GM21390 (cell line): ENCODE measurements around the gene NEUROG1.
"Not testable (repeated sequence)": the region's sequence is repeated elsewhere in the genome, so short reads cannot be mapped to it uniquely, and the experiment has no call there.

Experiments used
- ATAC-seq: cut with Tn5 transposase; IDR thresholded peaks from one replicate; pipeline ENCODE4 v1.9.1; 2021; ENCODE audit not compliant: unreplicated experiment

The NEUROG1 gene

GRCh38 chr5:135537745-135538144, 2.0 kb upstream of the NEUROG1 start:
- no peak for ATAC-seq

GRCh38 chr5:135537271-135537670, 1.5 kb upstream of the NEUROG1 start:
- no peak for ATAC-seq

- ATAC-seq, result no peak
Observed at GRCh38 chr5:135535420-135535819, 344 bp downstream of the NEUROG1 start.

- ATAC-seq, result no peak
Observed at GRCh38 chr5:135534609-135535419, 950 bp downstream of the NEUROG1 start.

GRCh38 chr5:135533794-135534193, 2.0 kb downstream of the NEUROG1 start:
- no peak for ATAC-seq

- ATAC-seq, result no peak
Observed at GRCh38 chr5:135533334-135533733, 2.4 kb downstream of the NEUROG1 start.

GRCh38 chr5:135529576-135529975, 6.2 kb downstream of the NEUROG1 start:
- not testable (repeated sequence) for ATAC-seq

GRCh38 chr5:135526924-135527323, 8.8 kb downstream of the NEUROG1 start:
- no peak for ATAC-seq

GRCh38 chr5:135521964-135522363, 13.8 kb downstream of the NEUROG1 start:
- ATAC-seq, result no peak

GRCh38 chr5:135517631-135518030, 18.1 kb downstream of the NEUROG1 start:
- ATAC-seq, result no peak

- ATAC-seq, result no peak
Observed at GRCh38 chr5:135514116-135514515, 21.6 kb downstream of the NEUROG1 start.

- ATAC-seq, result no peak
Observed at GRCh38 chr5:135511761-135512575, 23.8 kb downstream of the NEUROG1 start.

- ATAC-seq, result no peak
Observed at GRCh38 chr5:135509995-135510394, 25.8 kb downstream of the NEUROG1 start.

- no peak for ATAC-seq
Observed at GRCh38 chr5:135508496-135509005, 27.2 kb downstream of the NEUROG1 start.

GRCh38 chr5:135505973-135506372, 29.8 kb downstream of the NEUROG1 start:
- ATAC-seq, result no peak

GRCh38 chr5:135504376-135504775, 31.4 kb downstream of the NEUROG1 start:
- ATAC-seq, result no peak

- no peak for ATAC-seq
Observed at GRCh38 chr5:135503871-135504270, 31.9 kb downstream of the NEUROG1 start.

- no peak for ATAC-seq
Observed at GRCh38 chr5:135502836-135503520, 32.8 kb downstream of the NEUROG1 start.

GRCh38 chr5:135501965-135502364, 33.8 kb downstream of the NEUROG1 start:
- no peak for ATAC-seq

- no peak for ATAC-seq
Observed at GRCh38 chr5:135498637-135498995, 37.1 kb downstream of the NEUROG1 start.

- ATAC-seq, result no peak
Observed at GRCh38 chr5:135497971-135498636, 37.7 kb downstream of the NEUROG1 start.
